ENCODE data around the gene AFAP1.

AFAP1 gene

DNA sequence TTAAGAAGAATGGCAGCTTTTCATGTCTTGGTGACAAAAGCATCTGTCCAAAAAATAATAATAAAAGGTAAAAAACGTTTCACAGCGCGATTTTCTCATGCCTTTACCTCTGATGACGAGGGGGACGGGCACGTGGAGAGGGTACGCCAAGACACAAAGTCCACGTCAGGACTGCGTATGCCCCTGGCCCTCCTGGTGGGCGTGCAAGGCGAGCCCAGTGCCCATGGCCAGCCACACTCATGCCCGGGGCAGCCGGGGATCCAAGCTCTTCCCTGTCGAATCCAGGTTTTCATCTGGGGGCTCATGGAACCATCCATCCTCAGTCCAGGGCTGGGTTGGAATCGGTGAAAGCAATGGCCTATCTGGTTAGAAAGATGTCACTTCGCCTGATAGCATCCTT, 176.6 kb downstream of the AFAP1 start:
- in situ Hi-C loops (cut with HindIII; ENCODE audit: low sequenced_read_pairs), result no loop called here

DNA sequence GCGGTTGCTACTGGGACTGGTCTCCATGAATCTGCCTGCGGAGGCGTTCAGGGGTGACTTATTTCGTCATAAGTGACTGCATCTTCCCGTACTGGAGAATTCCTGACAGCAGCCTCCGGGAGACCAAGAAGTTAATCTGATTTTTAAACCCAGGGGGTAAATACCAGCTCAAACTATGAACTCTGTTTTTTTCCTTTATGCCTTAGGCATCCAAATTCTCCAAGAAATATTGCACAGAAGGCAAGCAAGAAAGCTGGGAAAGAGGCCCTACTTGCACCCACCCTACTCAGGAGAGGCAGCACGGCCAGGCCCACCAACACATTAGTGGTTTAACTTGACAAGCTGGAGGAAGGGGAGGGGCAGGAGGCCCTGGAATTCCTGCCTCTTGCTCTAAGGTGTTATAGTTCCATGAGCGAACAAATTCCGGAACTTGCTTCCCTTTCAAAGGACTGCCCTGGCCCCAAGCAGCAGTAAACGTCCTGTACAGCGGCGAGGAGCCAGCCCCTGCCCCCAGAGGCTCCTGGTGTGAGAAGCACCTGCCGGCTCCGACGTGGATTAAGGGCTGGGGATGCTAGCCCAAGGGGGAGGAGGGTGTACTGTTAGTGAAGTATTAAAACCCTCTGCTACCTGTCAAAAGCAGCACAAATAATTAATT, 177.2 kb downstream of the AFAP1 start:
- in situ Hi-C loops (cut with HindIII; ENCODE audit: low sequenced_read_pairs), result no loop called here

DNA sequence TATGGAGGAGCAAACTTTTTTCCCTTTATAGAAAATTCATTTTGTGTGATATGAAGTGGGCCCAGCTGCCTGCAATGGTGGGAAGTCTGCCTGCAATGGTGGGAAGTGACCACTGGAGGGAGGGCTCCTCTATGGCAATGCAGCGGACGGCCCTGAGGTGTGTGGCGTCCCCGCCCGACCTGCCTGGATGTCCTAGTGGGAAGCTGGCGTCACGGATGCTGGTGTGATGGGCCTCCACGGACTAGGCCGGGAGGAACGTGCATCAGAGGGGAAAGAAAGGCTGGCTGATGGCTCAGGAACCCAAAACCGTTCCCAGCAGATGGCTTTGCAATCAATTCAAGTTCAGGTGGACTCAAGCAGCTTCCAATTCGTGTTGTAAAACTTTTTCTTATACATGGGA, 177.9 kb downstream of the AFAP1 start:
- in situ Hi-C loops (cut with HindIII; ENCODE audit: low sequenced_read_pairs), result no loop called here

DNA sequence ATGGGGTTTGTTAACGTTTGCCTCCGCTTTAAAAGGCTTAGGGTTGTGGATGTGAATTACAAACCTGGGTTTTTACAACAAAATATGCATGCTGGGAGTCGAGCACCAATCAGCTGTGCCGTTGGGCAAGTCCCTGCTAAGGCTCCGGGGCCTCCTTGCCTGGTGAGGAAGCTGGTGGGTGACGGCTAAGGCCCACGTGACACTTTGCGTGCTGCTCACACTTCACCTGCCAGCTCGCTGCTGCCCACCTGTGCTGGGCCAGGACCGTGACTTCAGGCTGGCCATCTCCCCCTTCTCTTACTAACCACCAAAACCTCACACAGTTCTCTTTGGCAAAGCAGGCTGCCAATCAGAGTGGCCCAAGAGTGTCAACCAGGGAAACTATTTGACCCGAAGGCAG, 178.3 kb downstream of the AFAP1 start:
- in situ Hi-C loops (cut with HindIII; ENCODE audit: low sequenced_read_pairs), result no loop called here

DNA sequence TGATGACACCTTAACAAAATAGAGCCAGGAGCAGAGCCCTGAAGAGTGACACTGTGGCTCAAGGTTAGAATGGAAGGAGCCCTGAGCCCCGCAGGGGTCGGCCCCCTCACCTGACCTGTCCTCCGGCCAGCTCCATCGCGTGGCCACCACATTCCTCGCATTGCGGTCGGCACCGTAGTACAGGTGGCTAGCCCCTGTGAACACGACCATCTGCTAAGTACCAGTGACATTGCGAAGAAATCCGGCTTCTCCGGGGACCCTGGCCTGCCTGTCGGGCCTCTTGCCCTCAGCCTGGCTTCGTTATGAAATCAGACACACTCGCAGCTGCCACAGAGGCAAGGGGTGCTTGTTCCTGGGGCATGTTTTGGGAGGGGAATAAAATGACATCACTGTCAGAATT, 179.0 kb downstream of the AFAP1 start:
- in situ Hi-C loops (cut with HindIII; ENCODE audit: low sequenced_read_pairs), result no loop called here

DNA sequence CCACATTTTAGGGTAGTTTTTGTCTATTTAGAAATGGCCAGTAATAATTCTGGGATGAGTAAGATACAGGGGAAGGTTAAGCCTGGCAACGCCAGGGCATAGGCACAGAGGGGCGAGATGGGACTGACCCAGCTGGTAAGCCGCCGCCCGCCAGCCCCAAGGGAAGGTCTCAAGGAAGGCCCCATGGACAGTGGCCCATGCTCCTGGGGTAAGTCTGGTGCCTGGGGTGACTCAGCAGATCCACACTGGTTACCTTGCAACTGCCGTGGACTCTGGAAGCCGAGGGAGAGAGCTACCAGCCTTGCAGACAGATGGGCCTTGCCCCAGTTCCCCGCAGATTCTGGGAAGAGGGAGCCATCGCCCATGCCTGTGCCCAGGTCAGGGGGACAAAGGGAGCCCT, 179.4 kb downstream of the AFAP1 start:
- in situ Hi-C loops (cut with HindIII; ENCODE audit: low sequenced_read_pairs), result no loop called here

DNA sequence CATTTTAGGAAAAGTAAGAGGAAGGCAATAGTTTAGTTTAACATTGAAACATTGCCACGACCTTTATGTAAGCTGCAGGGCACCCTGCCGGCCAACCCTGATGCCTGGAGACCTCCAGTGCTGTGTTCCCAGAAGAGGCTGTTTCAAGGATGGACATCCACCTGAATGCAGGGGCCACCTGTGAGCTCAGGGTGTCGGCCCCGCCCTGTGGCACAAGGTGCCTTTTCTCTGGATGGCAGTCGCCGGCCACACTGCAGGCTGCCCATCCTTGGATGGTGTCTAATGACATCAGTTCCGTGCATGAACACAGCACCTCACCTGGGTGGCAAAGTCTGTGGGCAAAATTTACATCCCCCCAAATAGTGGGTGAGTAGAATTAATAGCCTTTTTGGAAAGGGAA, 180.0 kb downstream of the AFAP1 start:
- in situ Hi-C loops (cut with HindIII; ENCODE audit: low sequenced_read_pairs), result loop anchor here (10.0 kb wide), 1 partner anchor 95 kb away; no protein-coding TSS in a partner anchor

DNA sequence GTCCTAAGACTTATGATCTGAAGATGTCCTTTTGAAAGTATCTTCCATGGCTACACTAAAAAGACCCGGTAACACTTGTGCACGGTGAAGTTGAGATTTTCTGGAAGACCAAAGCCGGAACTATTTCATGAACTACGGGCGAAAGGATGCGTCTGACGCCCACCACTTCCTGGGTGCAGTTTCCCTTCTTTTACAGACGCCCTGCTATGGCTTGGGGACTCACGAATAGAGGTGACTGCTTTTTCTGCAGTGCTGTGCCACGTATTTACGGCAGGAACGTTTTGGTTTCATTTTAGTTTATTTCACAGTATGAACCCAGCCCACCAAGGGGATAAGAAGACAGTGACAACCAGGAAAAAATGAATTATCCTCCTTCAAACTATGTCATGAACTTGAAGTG, 180.4 kb downstream of the AFAP1 start:
- in situ Hi-C loops (cut with HindIII; ENCODE audit: low sequenced_read_pairs), result loop anchor here (10.0 kb wide), 1 partner anchor 94 kb away; no protein-coding TSS in a partner anchor

DNA sequence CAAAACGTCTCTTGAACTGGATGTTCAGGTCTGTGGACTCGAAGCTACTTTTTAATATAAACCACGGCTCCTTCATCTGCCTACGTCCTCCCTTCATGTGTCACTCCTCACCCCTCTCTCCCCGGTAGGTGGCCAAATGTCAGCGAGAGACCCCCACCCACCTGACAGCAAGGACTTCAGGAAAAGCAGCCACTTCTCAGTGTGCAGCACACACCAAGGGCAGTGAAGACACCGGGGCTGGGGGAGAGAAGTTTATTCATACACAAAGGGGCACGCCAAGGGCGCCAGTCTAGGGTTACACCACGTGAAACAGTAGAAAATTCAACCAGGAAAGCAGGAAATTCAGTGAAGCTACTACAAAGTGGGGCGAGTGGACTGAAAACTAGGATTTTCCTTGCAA, 181.2 kb downstream of the AFAP1 start:
- in situ Hi-C loops (cut with HindIII; ENCODE audit: low sequenced_read_pairs), result loop anchor here (10.0 kb wide), 1 partner anchor 94 kb away; no protein-coding TSS in a partner anchor

DNA sequence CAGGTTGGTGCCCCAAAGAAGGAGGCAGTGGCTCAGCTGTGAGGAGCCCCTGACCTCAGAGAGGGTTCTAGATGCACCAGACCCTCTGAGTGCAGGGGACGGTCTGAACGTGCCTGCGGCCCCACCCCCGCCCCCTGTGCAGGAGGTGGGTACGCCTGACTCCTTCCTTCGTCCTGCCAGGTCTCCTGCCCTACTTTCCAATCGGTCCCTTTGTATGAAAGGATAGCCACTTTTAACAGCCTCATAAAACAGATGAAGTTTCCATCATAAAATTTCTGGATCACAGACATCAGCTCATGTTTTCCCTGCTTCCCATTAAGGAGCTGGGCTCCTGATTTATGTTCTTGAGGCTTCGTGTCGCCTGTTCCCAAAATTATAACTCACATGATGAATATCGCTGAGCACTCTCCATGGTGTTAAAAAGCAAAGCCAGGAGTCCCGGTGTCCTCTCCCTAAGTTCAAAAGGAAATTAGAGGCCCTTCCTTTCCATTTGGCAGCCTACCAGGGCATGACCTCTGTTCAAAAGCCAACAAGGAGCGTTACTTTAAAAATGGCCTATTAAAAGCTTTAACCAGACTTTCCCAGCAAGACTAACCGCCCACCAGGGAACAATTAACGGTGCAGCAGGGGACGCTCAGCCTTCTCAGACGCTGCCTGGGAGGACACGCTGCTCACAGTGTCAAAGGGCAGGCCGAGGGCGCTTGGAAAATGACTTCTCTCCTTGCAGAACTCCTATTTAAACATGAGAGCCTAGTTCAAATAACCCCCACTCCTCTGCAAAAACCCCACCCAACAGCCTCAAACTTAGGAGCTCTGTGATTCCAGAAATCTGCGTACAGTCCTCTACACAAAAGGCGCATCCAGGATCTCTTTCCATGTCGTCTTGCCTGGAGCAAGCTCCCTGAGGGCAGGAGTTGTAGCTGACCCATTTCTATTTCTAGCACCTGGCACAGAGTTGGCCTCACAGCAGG, 181.9 kb downstream of the AFAP1 start:
- in situ Hi-C loops (cut with HindIII; ENCODE audit: low sequenced_read_pairs), result loop anchor here (10.0 kb wide), 1 partner anchor 93 kb away; no protein-coding TSS in a partner anchor

DNA sequence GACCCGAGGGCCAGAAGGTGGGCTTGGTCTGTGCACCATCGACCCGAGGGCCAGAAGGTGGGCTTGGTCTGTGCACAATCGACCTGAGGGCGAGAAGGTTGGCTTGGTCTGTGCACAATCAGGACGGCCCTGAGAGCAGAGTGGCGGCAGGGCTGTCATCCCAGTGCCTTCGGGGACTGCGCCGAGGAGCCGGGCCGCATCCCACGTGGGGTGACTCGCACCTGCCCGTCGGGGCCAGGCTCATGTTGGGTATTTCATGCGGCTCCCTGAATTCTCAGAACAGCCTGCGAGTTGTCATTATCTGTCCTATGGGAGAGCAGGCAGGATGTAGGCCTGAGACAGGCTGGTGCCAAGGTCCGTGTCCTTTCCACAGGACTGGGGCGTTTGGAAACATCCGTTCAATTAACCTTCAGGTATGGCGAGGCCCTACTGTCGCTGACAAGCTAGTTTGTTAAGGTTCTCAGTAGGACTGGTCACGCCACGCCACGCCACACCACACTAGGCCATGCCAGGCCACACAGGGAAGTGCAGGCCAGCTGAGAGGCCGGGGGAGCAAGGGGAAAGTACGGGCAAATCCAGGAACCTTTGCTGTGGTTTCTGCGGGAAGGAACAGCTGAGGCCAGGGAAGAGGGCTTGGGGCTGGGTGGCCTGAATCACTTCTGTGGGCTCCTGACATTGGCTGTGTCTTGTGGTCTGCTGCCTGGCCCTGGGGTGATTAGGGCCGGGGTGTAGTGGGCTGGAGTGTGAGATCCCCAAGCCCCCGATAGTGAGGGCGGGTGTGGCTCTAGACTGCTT, 182.9 kb downstream of the AFAP1 start:
- in situ Hi-C loops (cut with HindIII; ENCODE audit: low sequenced_read_pairs), result loop anchor here (10.0 kb wide), 1 partner anchor 92 kb away; no protein-coding TSS in a partner anchor

DNA sequence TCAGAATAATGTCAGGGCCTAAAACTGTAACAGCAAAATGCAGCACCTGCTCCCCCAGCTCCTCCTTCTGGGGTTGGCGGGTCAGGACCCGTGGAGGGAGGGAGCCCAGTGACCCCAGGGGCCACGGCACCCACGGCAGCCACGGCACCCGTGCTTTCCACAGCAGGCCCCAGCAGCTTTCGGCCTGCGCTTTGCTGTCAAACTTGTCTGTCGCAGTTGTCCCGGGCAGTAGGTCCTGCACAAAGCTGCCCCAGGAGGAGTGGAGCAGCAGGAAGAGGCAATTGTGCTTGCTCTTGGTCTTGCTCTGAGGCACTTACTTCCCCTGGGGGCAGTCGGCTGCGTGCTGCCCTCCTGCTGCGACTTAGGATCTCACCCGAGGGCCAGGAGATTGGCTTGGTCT, 183.6 kb downstream of the AFAP1 start:
- in situ Hi-C loops (cut with HindIII; ENCODE audit: low sequenced_read_pairs), result loop anchor here (10.0 kb wide), 1 partner anchor 91 kb away; no protein-coding TSS in a partner anchor

DNA sequence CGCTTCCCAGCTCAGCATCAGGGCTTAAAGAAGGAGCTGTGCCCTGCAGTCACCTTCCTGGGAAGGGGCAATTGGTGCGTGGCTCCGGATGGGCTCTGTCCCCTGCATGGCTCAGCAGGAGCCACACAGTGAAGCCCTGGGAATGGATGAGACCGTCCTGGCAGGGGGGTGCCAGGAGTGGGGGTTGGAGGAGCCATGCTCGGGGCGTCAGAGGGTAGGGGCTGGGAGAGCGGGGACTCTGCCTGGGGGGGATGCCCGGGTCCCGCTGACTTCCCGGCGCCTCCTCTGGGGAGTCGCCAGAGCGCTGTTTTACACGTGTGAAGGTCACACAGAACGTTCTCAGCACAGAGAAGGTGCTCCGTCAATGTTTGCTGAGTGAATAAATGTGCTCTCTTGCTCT, 184.1 kb downstream of the AFAP1 start:
- in situ Hi-C loops (cut with HindIII; ENCODE audit: low sequenced_read_pairs), result loop anchor here (10.0 kb wide), 1 partner anchor 91 kb away; no protein-coding TSS in a partner anchor

DNA sequence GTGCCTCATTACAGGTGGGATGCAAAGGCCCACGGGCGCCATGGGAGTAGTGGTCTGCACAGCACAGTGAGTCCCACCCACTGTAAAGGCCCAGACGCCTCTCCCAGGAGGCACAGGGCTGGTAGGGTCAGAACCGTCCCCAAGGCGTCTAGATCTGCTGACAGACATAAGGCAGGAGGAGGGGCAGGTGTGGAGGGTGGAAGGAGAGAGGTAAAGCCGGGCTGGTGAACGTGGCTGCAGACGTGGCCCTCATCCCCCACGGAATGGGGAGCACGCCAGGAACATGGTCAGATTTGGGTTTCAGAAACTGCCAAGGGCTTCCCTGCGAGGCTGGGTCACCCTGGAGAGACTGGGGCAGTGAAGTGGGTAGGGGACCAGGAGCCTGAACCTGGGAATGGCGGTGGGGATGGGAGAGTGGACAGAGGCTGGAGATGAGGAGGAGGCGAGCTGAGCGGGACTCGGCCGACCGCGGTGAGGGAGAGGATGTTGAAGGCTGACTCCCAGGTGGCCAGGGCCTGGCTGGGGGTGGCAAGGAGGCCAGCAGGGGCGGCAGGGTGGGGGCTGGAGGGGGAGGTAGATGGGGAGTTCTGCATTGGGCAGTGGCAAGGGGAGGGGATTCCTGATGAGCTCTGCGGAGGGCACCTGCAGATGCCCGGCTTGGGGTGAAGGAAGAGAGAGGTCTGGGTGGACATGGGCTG, 184.9 kb downstream of the AFAP1 start:
- in situ Hi-C loops (cut with HindIII; ENCODE audit: low sequenced_read_pairs), result loop anchor here (5.0 to 10.0 kb wide), 2 partner anchors 62 to 90 kb away; no protein-coding TSS in a partner anchor

DNA sequence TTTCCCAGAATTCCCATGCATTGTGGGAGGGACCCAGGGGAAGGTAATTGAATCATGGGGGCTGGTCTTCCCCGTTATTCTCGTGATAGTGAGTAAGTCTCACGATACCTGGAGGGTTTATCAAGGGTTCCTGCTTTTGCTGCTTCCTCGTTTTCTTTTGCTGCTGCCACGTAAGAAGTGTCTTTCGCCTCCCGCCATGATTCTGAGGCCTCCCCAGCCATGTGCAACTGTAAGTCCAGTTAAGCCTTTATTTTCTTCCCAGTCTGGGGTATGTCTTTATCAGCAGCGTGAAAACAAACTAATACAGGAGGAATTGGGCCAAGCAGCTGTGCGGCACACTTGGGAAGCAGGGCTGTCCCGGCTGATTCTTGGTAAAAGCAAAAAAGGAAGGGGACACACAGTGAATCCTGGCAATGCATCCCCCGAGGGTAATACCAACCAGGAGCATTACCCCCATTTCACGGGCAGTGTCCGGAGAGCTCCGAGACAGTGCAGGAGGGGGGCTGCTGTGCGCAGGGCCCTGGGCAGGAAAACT, 185.7 kb downstream of the AFAP1 start:
- in situ Hi-C loops (cut with HindIII; ENCODE audit: low sequenced_read_pairs), result loop anchor here (5.0 to 10.0 kb wide), 2 partner anchors 62 to 89 kb away; no protein-coding TSS in a partner anchor

DNA sequence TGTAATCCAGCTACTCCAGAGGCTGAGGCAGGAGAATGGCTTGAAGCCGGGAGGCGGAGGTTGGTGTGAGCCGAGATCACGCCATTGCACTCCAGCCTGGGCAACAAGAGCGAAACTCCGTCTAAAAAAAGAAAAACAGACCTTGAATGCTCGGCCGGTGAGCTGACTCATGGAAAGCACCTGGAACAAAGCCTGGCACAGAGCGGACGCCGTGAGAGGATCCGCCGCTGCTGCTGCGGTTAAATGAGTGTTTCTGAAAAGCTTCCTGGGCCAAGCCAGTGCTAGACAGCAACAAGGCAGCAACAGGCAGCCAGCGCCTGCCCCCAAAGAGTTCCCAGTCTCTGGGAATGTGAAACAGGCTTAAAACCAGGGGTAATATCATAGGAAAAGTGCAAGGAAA, 186.4 kb downstream of the AFAP1 start:
- in situ Hi-C loops (cut with HindIII; ENCODE audit: low sequenced_read_pairs), result loop anchor here (5.0 to 10.0 kb wide), 2 partner anchors 61 to 88 kb away; no protein-coding TSS in a partner anchor

DNA sequence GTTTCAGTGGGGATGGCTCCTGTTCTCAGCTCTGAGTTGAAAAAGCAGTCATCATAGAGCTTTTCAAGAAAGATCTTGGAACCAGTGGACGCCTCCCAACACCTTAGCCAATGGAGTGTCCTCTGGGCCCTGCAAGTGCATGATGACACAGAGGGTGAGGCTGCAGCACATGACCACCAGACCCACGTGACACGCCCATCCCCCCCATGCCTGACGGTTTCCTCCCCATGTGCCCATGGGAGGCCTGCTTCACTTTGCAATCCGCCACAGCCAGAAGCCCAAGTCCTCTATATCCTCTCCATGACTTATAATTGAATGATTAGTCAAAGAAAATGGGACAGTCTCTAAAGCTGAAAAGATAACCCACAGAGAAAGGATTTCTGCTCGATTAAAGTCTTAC, 187.0 kb downstream of the AFAP1 start:
- in situ Hi-C loops (cut with HindIII; ENCODE audit: low sequenced_read_pairs), result loop anchor here (5.0 to 10.0 kb wide), 2 partner anchors 60 to 88 kb away; no protein-coding TSS in a partner anchor

DNA sequence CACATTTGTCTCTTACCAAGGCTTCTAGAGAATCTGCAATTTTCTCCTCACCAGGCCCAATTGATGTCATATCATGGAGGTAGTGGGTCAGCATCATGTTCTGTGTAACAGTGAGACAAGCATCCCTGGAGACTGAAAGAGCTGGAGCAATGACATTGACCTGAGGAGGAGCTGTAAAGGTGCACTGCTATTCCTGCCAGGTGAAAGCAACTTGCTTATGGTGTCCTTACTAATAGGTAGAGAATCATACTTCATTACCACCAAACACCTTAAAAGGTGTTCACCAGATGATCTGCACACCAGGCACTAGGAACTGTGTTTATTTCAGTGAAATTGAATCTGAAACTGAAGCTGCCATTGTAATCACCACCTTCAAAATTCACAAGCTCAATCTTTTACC, 188.7 kb downstream of the AFAP1 start:
- in situ Hi-C loops (cut with HindIII; ENCODE audit: low sequenced_read_pairs), result loop anchor here (5.0 to 10.0 kb wide), 2 partner anchors 59 to 86 kb away; no protein-coding TSS in a partner anchor

DNA sequence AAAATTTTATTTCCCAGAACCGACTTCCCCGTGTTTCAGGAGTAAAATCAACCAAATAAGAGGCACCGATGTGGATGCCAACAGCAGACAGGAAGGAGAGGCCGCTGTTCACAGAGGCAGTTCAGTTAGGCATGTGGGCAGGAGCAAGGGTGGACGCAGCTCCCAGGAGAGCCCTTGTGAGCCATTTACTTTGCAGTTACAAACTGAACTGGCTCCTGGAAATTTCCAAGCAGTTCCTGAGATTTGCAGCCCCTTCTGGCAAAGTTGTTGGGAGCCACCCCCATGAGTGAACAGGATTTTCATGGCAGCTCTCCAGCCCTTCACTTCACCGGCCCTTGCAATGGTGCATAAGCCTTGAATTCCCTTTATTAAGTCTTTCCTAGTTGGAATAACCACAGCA, 189.1 kb downstream of the AFAP1 start:
- in situ Hi-C loops (cut with HindIII; ENCODE audit: low sequenced_read_pairs), result loop anchor here (5.0 to 10.0 kb wide), 2 partner anchors 58 to 86 kb away; no protein-coding TSS in a partner anchor
